GM19328 (cell line): ENCODE measurements around the gene TP53INP2.
"Not testable (repeated sequence)": the region's sequence is repeated elsewhere in the genome, so short reads cannot be mapped to it uniquely, and the experiment has no call there.

Source experiments
- ATAC-seq: cut with Tn5 transposase; IDR thresholded peaks from one replicate; pipeline ENCODE4 v1.9.1; 2021; ENCODE audit warnings: mild to moderate bottlenecking, moderate library complexity; ENCODE audit not compliant: unreplicated experiment

TP53INP2 gene

GRCh38 chr20:34705397-34706301 lies 1.5 kb downstream of the TP53INP2 start:
- ATAC-seq: no peak

- ATAC-seq: no peak
These were observed 2.2 kb downstream of the TP53INP2 start for GRCh38 chr20:34706302-34706875.

- no peak for ATAC-seq
These were observed 3.0 kb downstream of the TP53INP2 start for GRCh38 chr20:34706912-34707784.

- no peak for ATAC-seq
These were observed 4.5 kb downstream of the TP53INP2 start for GRCh38 chr20:34708621-34709043.

GRCh38 chr20:34709044-34709830 lies 5.1 kb downstream of the TP53INP2 start:
- peak; percentile 47 for ATAC-seq

- ATAC-seq: peak; percentile 33
These were observed 5.9 kb downstream of the TP53INP2 start for GRCh38 chr20:34709831-34710567.

GRCh38 chr20:34710568-34710839 lies 6.4 kb downstream of the TP53INP2 start:
- no peak for ATAC-seq

GRCh38 chr20:34710861-34711574 lies 6.9 kb downstream of the TP53INP2 start:
- no peak for ATAC-seq

GRCh38 chr20:34711813-34712430 lies 7.8 kb downstream of the TP53INP2 start:
- no peak for ATAC-seq

GRCh38 chr20:34712525-34713192 lies 8.5 kb downstream of the TP53INP2 start:
- ATAC-seq: no peak

GRCh38 chr20:34713194-34713943 lies 9.2 kb downstream of the TP53INP2 start:
- ATAC-seq: no peak

GRCh38 chr20:34713944-34714515 lies 9.9 kb downstream of the TP53INP2 start:
- ATAC-seq: not testable (repeated sequence)

- no peak for ATAC-seq
These were observed 11.2 kb downstream of the TP53INP2 start for GRCh38 chr20:34715384-34715783.

GRCh38 chr20:34716921-34717229 lies 12.7 kb downstream of the TP53INP2 start:
- ATAC-seq: no peak

GRCh38 chr20:34717230-34718095 lies 13.3 kb downstream of the TP53INP2 start:
- ATAC-seq: no peak

GRCh38 chr20:34719242-34720017 lies 15.3 kb downstream of the TP53INP2 start:
- peak; percentile 85 for ATAC-seq
